C4-2B (cell line): ENCODE results near the gene RALA.

Experiments
- ZFX ChIP-seq: fragments of 450-650 bp; IDR thresholded peaks from 2 replicates; pipeline ENCODE4 v1.6.1; 2017
- TF ChIP-seq, protein P1 (sequence below): fragments of 450-650 bp; conservative IDR thresholded peaks from 2 replicates; pipeline ENCODE4 v1.5.1; 2017; ENCODE audit warnings: mild to moderate bottlenecking

DNA sequence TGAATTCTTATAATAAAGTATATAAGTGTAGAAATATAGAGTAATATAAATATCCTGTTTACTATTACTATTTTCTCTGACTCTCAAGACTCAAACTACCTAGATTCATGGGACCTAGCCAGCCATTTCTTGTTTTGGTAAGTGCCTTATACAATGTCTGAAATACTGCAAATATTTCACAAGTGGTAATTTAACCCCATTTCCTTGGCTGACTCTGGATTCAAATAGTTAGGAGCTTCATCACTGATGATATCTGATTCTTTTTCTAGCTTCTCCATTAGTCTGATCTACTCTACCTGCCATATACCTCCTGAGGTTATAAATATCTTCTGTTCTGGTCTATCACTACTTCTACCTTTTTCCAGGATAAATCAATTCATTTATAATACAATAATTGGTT lies 6.4 kb upstream of the RALA start:
- TF ChIP-seq, protein P1, sequence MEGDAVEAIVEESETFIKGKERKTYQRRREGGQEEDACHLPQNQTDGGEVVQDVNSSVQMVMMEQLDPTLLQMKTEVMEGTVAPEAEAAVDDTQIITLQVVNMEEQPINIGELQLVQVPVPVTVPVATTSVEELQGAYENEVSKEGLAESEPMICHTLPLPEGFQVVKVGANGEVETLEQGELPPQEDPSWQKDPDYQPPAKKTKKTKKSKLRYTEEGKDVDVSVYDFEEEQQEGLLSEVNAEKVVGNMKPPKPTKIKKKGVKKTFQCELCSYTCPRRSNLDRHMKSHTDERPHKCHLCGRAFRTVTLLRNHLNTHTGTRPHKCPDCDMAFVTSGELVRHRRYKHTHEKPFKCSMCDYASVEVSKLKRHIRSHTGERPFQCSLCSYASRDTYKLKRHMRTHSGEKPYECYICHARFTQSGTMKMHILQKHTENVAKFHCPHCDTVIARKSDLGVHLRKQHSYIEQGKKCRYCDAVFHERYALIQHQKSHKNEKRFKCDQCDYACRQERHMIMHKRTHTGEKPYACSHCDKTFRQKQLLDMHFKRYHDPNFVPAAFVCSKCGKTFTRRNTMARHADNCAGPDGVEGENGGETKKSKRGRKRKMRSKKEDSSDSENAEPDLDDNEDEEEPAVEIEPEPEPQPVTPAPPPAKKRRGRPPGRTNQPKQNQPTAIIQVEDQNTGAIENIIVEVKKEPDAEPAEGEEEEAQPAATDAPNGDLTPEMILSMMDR, result no peak
- TF ChIP-seq ZFX, result no peak
